ENCODE results near the gene GPR137.
"Not testable (repeated sequence)": the region's sequence is repeated elsewhere in the genome, so short reads cannot be mapped to it uniquely, and the experiment has no call there.

GPR137 gene, protein sequence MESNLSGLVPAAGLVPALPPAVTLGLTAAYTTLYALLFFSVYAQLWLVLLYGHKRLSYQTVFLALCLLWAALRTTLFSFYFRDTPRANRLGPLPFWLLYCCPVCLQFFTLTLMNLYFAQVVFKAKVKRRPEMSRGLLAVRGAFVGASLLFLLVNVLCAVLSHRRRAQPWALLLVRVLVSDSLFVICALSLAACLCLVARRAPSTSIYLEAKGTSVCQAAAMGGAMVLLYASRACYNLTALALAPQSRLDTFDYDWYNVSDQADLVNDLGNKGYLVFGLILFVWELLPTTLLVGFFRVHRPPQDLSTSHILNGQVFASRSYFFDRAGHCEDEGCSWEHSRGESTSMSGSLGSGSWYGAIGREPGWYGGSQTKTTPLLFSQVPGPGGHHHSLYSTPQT

GRCh38 chr11:64284962-64285884, at the start of gene GPR137:
TSS of gene GPR137 (plus strand) at chr11:64285848. CDS start at chr11:64286525, 677 bp downstream.
- DNase-seq = peak; percentile 89

DNA sequence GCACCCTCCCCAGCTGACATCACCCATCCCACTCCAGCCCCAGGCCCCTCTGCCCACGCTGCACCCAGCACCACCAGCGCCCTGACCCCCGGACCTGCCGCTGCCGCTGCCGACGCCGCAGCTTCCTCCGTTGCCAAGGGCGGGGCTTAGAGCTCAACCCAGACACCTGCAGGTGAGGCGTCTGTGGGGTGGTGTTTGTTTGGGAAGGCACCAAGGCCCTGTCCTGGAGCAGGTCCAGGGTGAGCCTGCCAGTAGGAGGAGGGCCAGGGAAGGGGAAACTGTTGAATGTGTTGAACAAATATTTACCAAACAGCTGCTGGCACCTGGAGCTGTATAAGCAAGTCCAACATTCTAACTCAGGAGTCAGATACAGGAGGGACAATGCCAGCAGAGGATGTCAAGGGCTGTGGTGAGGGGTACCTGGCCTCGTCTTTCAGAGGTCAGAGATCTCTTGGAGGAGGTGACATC, 48.1 kb upstream of the GPR137 start:
- DNase-seq = no peak

GRCh38 chr11:64238076-64238475, 47.6 kb upstream of the GPR137 start:
- no peak for DNase-seq

DNA sequence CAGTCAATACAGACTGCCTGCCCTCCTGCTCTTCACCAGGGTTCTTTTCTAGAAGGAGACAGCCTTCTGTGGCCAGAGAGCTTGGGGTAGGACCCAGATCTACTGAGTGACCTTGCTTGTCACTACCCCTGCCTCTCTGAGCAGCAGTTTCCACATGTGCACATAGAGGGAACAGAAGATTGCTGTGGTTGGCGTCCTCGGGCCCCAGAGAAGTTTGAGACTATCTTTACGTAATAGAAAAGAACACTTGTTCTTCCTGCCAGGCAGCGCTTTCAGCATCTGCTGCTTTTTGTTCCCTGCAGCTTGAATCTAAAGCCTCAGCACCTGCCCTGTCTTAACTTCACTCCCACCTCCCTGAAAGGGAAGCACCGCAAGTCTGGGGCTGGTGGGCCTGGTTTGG, 46.6 kb upstream of the GPR137 start:
- DNase-seq = no peak

GRCh38 chr11:64239662-64240434, 45.8 kb upstream of the GPR137 start:
- DNase-seq = no peak

- DNase-seq = peak; percentile 97
Observed at GRCh38 chr11:64240435-64241240, 45.0 kb upstream of the GPR137 start, which contains the start of gene FKBP2. TSS of gene FKBP2 (plus strand) at chr11:64241095. CDS start at chr11:64242388, 1,293 bp downstream.

GRCh38 chr11:64241241-64241490, 44.5 kb upstream of the GPR137 start:
- no peak for DNase-seq

DNA sequence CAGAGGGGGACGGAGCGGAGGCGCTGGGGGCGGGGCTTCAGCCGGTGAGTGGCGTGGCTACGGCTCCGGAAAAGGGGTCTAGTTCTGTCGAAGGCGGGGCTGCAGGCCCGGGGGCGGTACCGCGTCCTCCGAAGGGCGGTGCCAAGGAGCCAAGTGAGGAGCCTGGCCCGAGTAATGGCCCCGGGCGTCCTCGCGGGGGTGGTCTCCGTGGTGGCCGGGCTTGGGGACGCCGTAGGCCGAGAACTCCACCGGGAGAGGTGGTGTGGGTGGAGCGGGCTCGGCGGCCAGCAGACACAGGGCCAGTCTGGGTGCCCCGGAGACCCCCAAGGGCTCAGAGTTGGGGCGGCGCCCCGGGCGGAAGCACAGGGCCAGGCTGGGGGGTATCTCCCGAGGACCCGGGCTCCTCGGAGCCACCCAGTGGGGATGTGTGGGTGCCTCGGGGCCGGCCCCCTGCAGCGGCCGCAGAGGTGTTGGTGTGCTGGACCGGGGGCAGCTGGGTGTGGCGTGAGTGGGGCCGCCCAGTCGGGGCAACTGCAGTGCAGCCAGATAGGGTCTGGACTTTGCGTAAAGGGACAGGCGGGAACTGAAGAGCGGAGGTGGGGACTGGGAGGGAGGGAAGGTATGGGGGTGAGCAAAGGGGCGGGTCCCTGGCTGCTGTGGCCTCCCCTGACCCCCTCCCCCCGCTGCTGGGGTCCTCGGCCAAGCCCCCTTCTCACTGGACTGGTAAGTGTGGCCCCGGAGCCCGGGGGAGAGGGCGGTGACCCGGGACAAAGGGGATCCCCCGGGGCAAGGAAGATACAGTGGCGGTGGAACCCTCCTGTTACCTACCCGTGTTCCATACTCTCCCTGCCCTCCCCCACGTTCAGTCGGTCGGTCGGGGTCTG, 43.9 kb upstream of the GPR137 start:
- DNase-seq = peak; percentile 99

DNA sequence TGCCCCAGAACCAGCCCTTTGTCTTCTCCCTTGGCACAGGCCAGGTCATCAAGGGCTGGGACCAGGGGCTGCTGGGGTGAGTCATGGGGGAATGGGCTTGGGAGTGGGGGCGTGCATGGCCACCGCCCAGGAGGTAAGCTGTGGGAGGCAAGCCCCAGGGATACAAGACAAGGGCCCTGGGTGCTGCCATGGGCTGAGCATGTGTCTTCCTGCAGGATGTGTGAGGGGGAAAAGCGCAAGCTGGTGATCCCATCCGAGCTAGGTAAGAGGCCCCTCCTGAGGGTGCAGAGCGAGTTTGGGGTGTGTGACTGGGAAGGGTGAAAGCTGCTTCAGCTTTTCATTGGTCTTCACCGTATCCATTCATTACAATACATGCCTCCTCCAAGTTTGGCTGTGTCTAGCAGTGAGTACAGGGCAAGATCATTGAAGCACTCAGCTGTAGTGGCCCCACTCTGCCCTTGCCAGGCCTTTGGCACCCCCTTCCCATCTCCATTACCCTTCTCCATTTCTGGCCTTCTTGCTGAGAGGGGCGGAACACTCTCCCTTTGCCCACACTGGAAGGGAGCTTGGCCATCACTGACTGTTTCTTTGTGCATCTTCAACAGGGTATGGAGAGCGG, 42.3 kb upstream of the GPR137 start:
- DNase-seq = no peak

- DNase-seq = no peak
Observed at GRCh38 chr11:64244107-64244506, 41.5 kb upstream of the GPR137 start.

GRCh38 chr11:64244966-64245365, 40.7 kb upstream of the GPR137 start:
- no peak for DNase-seq

DNA sequence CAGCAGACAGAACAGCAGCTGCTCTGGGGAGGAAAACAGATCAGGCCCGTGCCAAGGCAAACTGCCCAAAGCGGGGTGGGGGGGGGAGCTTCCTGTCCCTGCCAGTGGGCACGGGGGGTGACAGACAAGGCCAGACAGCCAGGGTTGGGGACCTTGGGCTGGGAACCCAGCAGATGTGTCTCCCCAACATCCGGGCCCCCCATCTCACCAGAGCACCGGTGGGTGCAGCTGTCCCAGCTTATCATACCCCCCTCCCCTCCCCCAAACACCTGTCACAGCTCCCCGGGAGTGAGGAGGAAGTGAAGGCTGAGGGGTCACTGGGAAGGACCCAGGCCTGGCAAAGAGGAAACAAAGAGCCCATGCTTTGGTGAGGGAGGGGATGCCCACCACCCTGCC, 40.2 kb upstream of the GPR137 start:
- DNase-seq = peak; percentile 51

DNA sequence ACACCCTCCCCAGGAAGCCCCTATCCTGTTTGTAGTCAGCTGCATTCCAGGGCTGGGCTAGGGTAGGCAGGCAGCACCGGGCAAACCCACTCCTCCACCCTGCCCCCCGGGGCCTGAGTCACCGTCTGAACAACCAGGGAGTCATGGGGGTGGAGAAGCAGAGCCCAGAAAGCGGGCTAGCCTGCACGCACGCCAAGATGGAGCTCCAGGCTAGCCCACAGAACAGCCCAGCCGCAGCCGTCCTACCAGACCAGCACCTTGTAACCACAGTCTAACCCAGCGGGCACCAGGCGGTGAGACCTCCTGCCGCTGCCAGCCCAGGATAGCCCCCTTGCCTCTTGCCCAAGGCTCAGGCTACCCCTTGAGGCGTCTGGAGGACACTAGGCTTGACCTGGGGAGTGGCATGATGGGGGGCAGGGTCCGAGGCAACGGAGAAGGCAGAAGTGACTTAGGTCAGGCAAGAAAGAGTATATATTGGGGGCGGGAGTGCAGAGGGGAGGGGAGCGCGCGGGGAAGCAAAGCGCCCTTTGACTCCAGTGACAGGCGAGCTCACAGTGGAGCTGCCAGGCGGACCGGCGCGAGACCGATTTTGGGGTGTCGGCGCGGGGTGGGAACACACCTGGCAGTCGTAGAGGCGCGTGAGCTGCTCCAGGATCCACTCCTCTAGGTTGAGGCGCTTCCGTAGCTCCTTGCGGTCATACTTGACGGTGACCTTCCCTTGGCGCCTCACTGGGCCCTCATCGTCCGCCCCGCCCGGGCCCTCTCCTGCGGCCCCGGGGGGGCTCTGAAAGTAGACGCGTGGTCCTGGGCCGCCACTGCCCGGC, 39.6 kb upstream of the GPR137 start:
- peak; percentile 83 for DNase-seq

- not testable (repeated sequence) for DNase-seq
Observed at GRCh38 chr11:64246621-64246870, 39.1 kb upstream of the GPR137 start.

DNA sequence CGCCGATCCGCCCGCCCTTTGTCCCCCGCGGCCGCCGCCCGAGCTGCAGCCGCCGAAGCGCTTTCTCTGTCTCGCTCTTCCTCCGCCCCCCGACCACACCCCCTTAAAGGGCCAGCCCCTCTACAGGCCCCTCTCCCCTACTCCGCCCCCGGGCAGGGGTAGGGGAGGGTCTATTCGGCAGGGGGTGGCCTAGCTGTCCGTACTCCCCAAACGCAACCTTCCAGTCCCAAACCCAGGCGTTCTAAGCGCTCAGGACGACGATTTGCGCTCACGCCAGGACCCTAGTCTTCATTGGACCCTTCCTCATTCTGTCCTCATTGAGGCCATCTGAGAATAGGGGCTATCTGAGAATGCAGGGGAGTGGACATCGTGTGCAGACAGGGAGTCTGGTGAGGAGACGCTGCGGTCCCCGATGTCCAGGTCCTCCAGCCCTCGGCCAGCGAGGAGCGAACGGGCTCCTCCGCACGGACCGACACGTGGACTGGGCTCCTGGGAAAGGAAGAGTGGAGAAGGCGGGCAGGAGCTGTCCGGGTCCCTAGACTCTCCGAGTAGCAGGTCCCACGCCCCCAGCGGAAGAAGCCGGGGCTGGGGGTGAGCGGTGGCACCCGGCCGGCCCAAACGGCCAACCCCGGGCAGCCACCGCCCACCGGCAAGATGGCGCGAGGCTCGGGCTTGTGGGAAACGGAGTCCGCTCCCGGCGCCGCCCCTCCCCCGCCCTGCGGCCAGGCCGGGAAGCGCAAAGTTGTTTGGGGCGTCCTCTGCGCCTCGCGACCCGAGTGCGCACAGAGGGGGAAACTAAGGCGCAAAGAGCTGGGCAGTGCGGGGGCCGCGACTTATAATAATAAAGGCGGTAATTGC, 38.5 kb upstream of the GPR137 start, which contains the start of gene PPP1R14B:
PPP1R14B (minus strand) TSS at position 73 of the 858 bp plus-strand sequence. CDS start 270 bp downstream, outside the sequence.
- peak; percentile 76 for DNase-seq

DNA sequence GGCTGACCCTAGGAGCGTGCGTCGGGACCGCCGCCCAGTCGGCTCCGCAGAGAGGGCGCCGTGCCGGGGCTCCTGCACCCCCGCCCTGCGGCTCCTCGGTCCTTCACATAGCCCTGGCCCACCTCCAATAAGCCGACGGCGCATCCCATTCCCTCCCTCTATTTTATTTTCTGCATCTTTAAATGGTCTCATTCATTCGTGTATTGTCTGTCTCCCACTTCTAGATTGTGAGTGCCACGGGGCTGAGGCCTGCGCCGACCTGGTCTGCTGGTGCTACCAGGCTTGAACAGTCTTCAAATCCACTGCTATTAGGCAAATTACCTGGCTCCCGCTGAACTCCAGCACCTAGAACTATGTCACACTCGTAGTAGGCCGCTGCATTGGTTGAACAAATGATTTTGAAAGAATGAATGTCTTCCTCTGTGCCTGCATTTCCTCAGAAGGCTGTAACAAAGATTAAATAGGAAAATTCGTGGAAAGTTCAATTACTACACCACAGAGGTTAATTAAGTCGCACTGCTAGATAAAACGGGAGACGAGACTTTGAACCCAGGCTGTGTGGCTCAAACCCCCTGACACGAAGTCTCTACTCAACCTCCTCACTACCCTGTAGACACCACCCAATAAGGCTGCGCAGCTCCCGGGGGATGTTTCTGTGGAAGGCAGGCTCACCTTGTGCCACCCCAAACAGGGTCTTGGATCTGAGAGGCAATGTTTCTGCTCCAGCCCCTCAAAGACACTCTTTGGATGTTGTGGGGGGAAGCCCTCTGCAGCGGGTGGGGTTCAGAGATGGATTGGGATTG, 37.7 kb upstream of the GPR137 start:
- DNase-seq = no peak

GRCh38 chr11:64248578-64248977, 37.1 kb upstream of the GPR137 start:
- no peak for DNase-seq

DNA sequence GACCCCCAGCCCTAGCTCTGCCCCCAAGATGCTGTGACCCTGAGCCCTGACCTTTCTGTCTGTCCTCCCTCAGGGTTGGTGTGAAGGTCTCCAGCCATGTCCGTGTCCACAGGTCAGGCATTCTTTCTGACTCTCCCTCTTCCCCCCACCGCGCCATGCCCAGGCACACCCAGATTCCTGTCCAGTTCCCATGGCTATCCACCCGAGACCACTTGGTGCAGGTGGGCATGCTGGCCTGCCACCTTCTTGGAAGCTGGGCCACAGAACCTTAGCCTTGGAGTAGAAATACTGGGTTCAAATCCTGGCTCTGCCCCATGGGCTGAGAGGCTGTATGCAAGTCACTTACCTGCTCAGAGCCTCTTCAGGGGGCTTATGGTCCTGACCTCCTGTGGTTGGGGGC, 36.6 kb upstream of the GPR137 start:
- DNase-seq = no peak

Measured in CD4-positive, alpha-beta T cell treated with Interleukin-4 for 4 hours (primary cell).